Activated CD4-positive, alpha-beta T cell treated with anti-CD3 and anti-CD28 coated beads for 4 hours (primary cell): Measurements from ENCODE around the gene SLC17A1.
A peak's percentile ranks its signal among the peaks of the same experiment; 100 is the strongest.

Source experiments
- DNase-seq, 2 donors: peaks; one replicate each; pipeline ENCODE4 v3.0.0-alpha.2; 2020

Gene SLC17A1, protein sequence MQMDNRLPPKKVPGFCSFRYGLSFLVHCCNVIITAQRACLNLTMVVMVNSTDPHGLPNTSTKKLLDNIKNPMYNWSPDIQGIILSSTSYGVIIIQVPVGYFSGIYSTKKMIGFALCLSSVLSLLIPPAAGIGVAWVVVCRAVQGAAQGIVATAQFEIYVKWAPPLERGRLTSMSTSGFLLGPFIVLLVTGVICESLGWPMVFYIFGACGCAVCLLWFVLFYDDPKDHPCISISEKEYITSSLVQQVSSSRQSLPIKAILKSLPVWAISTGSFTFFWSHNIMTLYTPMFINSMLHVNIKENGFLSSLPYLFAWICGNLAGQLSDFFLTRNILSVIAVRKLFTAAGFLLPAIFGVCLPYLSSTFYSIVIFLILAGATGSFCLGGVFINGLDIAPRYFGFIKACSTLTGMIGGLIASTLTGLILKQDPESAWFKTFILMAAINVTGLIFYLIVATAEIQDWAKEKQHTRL

DNA sequence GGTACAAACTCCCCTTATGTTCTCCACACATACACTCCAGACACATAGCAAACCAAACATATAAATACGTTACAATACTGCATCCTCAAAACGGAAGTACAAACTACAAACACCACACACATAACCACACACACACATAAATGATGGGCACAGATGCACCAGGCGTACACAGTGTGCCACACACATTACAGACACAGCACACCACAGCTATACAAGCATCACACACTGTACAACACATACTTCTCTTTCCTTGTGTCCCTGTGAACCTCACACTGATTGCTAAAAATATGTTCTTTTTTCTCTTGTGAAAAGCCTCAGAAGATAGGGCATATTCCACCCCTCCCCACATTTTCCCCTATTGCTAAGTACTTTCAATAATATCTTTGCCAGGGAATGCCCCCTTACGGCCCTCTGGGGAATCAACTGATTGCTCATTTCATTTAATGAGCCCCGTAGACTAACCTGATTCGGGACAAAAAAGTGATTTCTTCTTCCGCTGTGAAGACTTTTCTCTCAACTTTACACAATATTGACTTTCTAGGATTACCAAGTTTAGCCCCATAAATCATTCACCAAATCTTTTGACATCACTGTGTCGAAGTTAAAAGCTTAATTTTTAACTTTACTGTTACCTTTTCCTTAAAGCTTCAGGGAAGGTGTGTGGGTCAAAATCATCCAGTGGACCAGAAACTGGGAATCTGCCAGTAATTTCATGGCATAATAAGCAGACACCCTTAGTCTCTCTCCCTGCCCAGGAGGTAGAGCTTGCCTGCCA lies at the start of gene SLC17A1:
SLC17A1 (minus strand) TSS at position 521 of the 775 bp plus-strand sequence. CDS start 1,495 bp downstream, outside the sequence.
- DNase-seq, result no peak

DNA sequence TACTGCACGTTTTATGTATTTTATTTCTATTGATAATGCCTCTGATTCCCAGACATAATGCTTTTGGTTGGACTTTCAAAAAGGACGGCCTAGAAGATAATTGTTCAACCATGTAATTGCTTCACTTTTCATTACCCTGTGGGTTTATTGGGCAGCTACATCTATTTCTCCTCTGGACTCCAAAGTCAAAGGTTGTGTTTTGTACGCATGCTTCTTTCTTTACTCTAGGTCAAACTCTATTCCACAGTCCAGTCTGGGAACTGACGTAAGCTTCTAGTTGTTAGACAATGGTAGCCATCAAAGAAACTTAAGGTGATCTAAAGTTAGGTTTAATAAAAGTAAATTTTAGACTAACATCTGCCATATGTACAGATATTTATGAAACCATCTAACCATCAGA lies 48.7 kb upstream of the SLC17A1 start:
- DNase-seq, result no peak

DNA sequence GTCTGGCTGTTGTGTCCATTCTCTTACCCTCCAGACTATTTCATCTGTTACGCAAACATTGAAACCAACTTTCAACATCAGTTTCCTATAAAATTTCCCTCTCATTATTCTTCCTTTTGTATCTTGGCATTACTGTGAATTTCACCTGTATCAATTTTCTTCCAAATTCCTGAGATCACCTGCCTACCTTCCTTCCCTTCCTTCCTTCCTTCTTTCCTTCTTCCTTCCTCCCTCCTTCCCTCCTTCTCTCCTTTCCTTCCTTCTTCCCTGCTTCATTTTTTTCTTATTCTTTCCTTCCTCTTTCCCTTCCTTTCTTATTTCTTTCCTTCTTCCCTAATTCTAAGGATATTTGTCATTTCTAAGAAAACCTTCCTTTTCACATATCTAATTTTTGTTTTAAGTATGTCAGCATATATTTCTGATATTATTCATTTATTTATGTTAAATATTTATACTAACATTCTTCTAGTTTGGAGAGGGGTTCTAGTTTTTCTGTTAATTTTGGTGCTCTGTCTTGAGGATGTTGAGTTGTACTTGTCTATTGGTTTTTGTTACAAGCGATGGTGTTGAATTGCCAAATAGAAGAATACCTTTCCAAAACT lies 47.0 kb upstream of the SLC17A1 start:
- no peak for DNase-seq

DNA sequence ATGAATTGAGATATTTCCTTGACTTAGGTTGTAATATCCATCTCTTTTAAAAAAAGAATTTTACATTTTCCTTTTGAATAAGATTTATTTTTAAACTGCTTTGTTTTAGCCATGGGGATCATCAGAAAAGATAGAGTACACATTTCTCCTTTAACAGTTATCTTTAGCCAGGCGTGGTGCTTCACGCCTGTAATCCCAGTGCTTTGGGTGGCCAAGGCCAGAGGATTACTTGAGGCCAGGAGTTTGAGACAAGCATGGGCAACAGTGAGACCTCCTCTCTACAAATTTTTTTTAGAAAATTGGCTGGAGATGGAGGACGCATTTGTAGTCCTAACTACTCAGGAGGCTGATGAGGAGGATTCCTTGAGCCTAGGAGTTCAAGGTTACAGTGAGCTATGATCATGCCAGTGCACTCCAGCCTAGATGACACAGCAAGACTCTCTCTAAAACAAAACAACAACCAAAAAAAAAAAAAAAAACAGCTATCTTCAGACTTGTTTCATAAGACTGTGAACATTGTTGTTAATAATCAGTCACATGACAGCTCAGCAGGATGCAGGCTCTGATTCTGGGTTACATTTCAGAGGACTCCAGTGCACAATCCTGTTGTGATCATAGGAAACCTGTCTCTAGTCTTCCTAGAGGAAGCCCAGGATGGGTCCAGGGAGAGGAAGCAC lies 44.2 kb upstream of the SLC17A1 start:
- no peak for DNase-seq

DNA sequence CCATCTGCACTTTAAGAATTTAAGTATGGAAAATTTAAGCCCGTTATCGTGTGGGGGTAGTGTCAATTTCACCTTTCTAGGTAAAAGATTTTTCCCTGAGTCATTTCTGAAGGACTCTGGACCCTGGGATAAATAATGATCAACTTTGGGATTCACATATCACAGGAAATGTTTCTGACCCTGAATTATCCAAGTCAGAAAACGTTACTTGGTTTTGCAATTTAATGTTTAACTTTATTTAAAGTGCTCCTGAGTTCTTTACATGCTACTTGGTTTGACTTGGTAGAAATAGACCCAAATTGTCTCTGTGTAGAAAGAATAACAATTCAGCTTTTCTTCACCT lies 43.7 kb upstream of the SLC17A1 start:
- no peak for DNase-seq

DNA sequence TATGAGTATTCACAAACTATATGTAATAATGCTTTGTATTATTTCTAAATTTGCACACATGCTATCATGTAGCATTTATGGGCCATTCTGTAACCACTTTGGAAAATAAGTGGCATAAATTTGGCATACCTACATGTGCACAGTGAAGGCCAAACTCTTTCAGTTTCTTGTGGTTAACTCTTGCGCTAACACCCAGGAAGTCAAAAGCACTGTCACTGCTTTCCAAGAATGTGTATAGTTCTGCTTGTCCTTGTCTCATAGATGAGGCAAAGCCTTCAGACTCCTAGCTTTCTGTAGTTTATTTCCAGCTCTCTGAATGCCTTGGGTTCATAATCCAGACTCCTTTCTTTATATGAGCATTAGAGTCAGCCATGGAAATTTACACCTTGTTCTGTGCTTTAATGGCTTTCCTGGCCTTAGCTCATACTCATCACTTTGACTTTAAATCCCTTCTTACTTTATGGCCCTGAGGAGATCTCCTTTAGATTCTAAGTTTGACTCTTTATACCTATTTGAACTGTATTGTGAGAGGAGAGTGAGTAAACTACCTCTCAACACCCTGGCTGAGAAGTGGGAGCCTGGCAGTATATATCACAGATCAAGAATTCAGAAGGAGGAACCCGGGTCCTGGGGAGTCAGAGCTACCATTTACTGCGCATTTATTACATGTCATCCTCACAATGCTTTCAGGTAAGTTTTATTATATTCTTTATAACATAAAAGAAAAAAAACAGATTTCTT lies 43.1 kb upstream of the SLC17A1 start:
- DNase-seq, result no peak

DNA sequence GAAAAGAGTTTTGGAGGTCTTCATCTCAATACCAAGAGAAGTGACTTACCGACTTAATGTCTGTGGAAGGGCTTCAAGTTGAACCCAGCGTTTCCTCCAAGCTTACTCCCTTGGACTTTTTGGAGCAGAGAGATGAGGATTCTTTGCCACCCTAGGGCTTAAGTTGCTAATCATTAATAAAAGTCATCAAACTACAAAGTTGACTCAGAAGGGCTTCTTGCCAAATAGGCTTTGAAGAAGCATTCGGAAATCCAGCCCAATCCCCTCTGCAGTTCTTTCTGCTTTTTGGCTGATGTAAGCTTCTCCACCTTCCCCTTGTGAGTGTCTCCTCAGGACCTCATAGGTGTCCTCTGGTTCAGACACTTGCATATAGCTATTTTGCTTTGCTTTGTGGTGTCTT lies 42.3 kb upstream of the SLC17A1 start, which contains the start of gene SLC17A3:
SLC17A3 (minus strand) TSS at position 126 of the 400 bp plus-strand sequence. CDS start 5,856 bp downstream, outside the sequence.
- no peak for DNase-seq

DNA sequence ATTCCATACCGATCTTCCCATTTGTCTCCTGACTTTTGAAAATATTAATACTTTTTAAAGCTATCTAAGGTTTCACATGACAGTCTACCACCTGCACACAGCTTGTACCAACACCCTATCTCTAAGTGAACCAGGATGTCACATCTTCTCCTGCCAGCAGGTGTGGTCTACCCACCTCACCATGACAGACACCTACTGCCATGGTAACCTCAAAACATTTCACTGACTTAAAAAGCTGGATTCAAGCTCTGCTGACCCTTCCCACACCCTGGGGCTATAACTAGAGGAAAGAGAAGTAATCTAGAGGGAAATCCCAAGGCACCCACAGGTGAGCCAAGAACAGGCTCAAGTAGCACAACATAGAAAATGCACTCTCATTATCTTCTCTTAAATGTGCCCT lies 41.0 kb upstream of the SLC17A1 start:
- no peak for DNase-seq

DNA sequence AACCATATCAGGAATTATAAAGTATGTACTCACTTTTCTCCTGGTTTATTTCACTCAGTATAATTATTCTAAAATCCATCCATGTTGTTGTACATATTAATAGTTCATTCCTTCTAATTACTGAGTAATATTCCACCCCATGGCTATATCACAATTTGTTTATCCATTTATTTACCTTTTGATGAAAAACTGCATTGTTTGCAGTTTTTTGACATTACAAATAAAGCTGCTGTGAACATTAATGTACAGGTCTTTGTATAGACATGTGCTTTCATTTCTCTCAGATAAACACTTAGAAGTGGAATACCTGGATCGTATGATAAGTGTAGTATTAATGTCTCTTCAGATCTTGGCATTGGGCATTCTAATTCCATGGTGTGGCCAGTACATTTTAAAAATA lies 38.0 kb upstream of the SLC17A1 start:
- DNase-seq, result no peak

DNA sequence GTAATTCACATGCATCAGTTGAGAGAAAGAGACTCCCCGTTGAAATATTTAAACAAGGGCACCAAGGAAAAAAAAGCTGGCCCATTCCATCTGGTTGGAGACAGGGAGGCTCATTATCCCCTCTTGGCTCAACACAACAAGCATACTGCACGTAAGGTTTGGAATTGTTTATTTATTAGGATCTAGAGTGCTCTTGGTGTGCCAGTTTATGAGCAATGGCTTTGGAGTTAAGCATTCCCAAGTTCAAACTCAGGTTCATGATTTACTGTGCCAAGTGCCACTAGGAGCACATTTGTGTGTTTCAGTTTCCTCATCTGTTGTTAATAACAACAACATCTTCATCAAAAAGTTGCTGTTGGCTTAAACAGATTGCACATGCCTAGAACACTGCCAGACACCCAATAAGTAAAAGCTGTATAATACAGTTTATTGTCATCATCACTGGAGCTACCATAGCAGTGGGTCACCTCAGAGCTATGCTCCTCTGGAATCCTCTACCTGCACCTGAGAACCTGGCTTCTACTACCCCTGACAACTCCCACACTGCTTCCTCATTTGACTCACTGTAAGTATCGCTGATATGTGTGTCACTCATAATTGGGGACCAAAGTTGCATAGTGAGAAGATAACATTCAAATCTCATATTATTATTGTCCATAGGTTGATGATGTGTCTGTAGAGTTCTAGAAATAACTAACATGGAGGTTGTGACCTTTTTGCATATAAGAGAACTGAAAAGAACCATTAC lies 36.8 kb upstream of the SLC17A1 start:
- no peak for DNase-seq

DNA sequence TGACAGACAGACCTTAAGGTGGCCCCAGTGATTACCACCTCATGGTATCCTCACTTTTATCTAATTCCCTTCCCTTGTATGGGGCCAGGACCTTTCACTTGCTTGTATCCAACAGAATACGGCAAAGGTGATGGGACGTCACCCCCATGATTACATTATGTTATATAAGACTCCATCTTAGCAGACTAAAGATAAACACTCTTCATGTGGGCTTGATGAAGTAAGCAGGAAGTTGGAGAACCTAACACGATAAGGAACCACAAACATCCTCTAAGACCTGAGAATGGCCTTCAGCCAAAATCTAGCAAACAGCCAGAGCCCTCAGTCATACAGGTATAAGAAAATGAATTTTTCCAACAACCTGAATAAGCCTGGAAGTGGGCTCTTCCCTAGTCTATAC lies 34.2 kb upstream of the SLC17A1 start:
- peak in 1 of 2 donors; percentile 3 for DNase-seq

DNA sequence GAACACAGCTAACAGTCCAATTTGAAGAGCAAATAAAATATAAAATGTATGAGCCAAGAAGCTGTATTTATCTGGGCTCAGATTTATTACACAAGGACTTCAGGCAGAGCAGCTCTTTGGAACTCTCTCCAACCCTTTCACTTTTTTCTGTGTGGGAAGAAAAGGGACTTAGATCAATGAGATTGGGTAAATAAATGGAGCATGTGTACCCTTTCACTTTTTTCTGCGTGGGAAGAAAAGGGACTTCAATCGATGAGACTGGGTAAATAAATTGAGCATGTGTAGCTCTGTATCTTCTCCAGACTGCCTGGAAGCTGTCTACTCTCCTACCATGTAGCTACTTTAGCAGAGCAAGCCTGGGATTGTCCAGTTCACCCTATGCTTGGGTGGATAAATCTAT lies 31.5 kb upstream of the SLC17A1 start:
- no peak for DNase-seq

DNA sequence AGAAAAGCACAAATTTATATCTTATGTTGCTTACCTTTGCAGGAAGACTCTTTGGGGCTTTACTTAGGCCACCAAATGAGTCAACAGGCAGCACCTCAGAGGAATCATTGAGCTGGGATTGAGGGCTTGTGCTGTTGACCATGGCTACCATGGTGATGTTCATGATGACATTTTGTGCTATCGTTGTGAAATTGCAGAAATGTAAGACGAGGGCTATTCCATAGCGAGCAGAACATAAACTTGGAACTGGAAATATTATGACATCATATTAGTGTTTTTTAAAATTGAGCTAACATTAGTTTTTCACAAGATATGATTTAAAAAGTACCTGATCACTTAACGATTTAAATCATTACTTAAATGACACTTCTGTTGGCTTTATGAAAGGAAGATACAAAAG lies 30.3 kb upstream of the SLC17A1 start:
- DNase-seq, result no peak

DNA sequence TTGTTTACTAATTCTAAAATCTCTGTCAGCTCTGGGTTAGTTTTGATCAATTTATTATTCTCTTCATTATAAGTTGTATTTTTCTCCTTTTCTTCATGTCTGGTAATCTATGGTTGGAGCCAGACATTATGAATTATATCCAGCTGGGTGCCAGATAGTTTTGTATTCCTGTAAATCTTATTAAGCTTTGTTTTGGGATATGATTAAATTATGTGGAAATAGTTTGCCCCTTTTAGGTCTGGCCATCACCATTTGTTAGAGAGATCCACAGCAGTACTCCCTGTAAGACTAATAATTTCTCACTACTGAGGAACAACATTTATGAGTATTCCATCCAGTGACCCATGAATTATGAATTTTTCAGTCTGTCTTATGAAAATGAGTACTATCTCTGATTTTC lies 20.9 kb upstream of the SLC17A1 start:
- DNase-seq, result no peak

DNA sequence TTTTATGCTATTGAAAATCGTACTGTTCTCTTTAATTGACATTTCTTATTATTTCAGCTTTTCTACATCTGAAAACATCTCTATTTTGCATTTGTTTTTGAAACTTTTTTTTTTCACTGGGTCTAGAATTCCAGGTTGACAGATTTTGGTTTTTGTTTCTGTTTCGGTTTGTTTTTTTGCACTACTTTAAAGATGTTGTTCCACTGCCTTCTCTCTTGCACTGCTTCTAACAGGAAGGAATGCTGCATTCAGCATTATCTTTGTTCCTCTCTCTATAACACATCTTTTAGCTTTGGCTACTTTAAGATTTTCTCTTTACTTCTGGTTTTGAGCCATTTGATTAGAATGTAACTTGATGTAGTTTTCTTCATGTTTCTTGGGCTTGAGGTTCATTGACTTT lies 20.1 kb upstream of the SLC17A1 start:
- DNase-seq, result no peak

DNA sequence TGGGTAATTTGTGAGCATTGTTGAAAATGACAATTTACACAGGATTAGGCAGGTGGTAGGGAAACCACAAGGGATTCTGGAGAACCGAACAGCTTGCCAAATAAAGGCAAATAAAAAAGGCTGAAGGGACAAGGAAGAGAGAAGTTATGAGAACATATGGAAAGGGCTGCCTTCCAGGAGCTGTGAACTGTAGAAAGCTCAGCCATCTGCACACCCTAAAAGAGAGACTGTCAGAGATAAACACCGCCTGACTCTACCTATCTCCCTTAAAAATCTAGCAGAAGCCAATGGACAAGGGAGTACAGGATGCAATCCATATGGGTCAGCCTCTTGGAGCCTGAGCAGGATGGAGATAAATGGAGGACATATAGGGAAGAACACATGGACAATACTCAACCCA lies 12.7 kb upstream of the SLC17A1 start:
- DNase-seq, result no peak

DNA sequence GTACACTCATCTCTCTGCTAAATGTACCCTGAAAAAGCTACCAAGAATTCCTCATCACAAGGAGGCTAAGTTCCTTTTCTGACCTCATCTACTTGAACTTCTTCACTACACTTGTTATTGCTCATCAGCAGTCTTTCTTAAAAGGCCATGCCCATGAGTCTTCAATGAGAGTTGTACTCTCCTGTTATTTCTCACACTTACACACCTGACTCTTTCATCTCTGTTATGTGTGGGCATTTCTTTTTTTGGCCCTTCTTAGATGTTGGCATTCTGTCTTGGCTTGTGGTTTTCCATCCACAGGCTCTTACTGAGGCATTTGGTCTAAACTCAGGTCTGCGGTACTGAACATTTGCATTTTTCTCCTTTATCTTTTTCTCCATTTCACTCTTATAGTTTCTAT lies 10.7 kb upstream of the SLC17A1 start:
- no peak for DNase-seq

DNA sequence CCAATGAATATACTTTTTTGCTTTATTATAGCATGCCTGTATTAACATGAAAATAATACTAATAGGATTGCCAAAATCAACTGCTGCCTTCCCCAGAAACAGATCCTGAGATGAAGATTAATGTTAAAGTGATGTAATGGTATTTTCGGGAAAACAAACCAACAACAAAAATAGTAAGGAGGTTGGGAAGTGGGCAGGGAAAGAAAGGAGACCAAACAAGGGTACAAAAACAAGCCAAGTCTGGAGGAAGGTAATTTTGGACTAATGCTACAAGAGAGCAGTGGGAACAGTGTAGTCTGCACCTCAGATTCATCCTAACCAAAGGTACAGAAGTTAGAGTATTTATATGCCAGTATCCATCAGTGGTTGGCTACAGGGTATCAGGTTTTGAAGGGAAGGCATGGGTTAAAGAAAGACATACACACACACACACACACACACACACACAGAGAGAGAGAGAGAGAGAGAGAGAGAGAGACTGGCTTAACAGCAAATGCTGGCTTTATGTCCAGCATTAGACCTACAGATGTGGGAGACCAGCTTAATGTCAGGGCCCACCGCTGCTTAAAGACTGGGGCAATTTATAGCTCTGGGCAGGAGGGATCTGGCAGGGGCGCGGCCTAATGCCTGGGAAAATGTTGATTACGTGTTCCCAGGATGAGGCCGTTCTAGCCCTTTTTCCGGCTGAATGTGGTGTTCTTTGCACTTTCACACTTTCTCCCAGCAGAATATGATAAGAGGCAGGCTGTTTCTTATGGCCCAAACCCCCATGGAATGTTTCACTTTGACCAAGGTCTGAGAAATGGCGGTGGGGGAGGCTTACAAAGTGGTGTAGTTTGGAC lies 3.8 kb upstream of the SLC17A1 start:
- DNase-seq, result no peak

DNA sequence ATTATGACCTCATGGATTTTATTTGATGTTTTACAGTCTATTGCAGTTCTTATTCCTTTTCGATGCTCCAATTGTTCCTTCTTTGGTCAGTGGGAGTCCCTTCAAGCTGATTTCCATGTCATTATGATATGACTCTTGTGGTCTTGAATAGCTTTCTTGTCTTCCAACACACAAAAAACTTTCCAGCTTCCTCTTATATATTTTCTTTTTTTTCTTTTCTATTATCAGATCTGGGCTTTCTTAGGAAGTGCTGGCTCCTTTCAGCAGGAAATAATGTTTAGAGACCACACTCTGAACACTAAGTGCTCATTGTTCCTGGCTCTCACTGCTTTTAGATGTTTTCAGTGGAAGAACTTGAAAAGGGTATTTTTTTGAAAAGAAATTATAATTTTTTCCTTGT lies 3.1 kb upstream of the SLC17A1 start:
- DNase-seq, result no peak

DNA sequence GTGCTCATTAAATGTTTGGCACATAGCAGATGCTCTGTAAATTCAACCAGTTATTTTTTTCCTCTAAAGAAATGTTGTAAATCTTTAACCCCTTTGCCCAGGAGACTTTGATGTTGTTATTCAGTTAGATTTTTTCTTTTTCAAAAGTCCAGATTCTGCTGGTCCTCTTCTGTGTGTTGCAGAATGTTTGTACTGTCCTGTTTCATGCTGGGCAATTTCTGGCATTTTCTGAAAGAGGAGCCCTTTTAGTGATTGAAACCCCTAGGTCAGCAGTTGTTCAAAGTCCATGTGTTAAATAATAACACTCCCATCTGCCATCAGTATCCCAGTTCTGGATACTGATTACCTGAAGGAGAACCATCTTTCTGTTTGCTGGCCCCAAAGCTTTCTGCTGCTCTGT lies 1.3 kb upstream of the SLC17A1 start:
- DNase-seq, result no peak

DNA sequence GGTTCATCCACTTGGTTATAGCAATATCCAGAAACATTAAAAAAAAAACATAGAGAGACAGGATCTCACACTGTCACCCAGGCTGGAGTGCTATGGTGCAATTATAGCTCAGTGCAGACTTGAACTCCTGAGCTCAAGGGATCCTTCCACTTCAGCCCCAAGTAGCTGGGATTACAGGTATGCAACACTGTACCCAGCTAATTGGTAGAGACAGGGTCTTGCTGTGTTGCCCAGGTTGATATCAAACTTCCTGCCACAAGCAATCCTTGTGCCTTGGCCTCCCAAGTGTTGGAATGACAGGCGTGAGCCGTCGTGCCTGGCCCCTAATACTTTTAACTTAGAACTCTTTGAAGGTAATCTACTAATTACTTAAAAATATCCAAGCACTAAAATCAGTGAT lies 818 bp upstream of the SLC17A1 start:
- no peak for DNase-seq
